ENCODE measurements around the gene KIAA1755. TPM values are rescaled to one million over a fixed set of nuclear protein-coding genes. Genes with fewer than 3 reads are reported as not detected.
"Not testable (repeated sequence)": the region's sequence is repeated elsewhere in the genome, so short reads cannot be mapped to it uniquely, and the experiment has no call there.

The KIAA1755 gene
- total RNA-seq, 1 donor from 2014 or later = 1.1 TPM

- peaks cover 40% of the 10 kb centered on the region for H3K4me1 ChIP-seq (ENCODE audit: insufficient read depth, low read length)
- H3K9ac ChIP-seq (ENCODE audit: low read length) = peak overlapping the region; percentile 38
- H3K9me3 ChIP-seq (ENCODE audit: insufficient read depth, low read depth, low read length) = no peaks in the 10 kb centered on the region
- H3K4me3 ChIP-seq (ENCODE audit: insufficient read depth, low read depth, low read length) = no peak overlapping the region
- peaks cover 59% of the 10 kb centered on the region for H3K79me2 ChIP-seq (ENCODE audit: insufficient read depth, low read length)
- H3K36me3 Mint-ChIP-seq (ENCODE audit: low read depth, unreplicated experiment) = no peaks in the 10 kb centered on the region
- H3K4me1 Mint-ChIP-seq (ENCODE audit: low read depth, unreplicated experiment) = peaks cover 13% of the 10 kb centered on the region
- peaks cover 6% of the 10 kb centered on the region for H3K9me3 Mint-ChIP-seq (ENCODE audit: unreplicated experiment)
- peaks cover 20% of the 10 kb centered on the region for H3K27me3 Mint-ChIP-seq (ENCODE audit: low read depth, unreplicated experiment)
- H3K4me3 Mint-ChIP-seq (ENCODE audit: unreplicated experiment) = no peak overlapping the region
- no peak overlapping the region for H2AFZ ChIP-seq (ENCODE audit: low read depth, low read length)
- H4K20me1 ChIP-seq (ENCODE audit: insufficient read depth, low read length) = peaks cover 1% of the 10 kb centered on the region
- peak overlapping the region; percentile 37 for H3K27ac ChIP-seq (ENCODE audit: low read depth, low read length)
- no peaks in the 10 kb centered on the region for H3K36me3 ChIP-seq (ENCODE audit: insufficient read depth, low read length)
- H3K27ac Mint-ChIP-seq (ENCODE audit: unreplicated experiment) = no peak overlapping the region
- DNase-seq (ENCODE audit: low read depth) = no peak
- no peaks in the 10 kb centered on the region for H3K27me3 ChIP-seq (ENCODE audit: insufficient read depth, low read length)
- TF ChIP-seq CTCF (IDR thresholded peaks at IDR 0.05; ENCODE audit: insufficient read depth, low read depth, low read length) (no peak), EZH2 (IDR thresholded peaks at IDR 0.05; ENCODE audit: insufficient read depth, low read length) (no peak)
- no peak for FAIRE-seq
- H3K4me2 ChIP-seq (ENCODE audit: low read length) = peak overlapping the region; percentile 59
These were observed 3.6 kb downstream of the KIAA1755 start for GRCh38 chr20:38256966-38257365.

GRCh38 chr20:38256021-38256420 lies 4.5 kb downstream of the KIAA1755 start:
- no peaks in the 10 kb centered on the region for H3K27me3 ChIP-seq (ENCODE audit: insufficient read depth, low read length)
- H3K4me3 Mint-ChIP-seq (ENCODE audit: unreplicated experiment) = no peak overlapping the region
- no peak overlapping the region for H3K27ac Mint-ChIP-seq (ENCODE audit: unreplicated experiment)
- no peaks in the 10 kb centered on the region for H3K9me3 ChIP-seq (ENCODE audit: insufficient read depth, low read depth, low read length)
- peaks cover 17% of the 10 kb centered on the region for H3K27me3 Mint-ChIP-seq (ENCODE audit: low read depth, unreplicated experiment)
- no peaks in the 10 kb centered on the region for H3K36me3 Mint-ChIP-seq (ENCODE audit: low read depth, unreplicated experiment)
- H3K79me2 ChIP-seq (ENCODE audit: insufficient read depth, low read length) = peaks cover 60% of the 10 kb centered on the region
- DNase-seq (ENCODE audit: low read depth) (no peak), FAIRE-seq (no peak)
- H3K4me3 ChIP-seq (ENCODE audit: insufficient read depth, low read depth, low read length) = peak overlapping the region; percentile 21
- H3K4me1 ChIP-seq (ENCODE audit: insufficient read depth, low read length) = peaks cover 40% of the 10 kb centered on the region
- H3K9me3 Mint-ChIP-seq (ENCODE audit: unreplicated experiment) = peaks cover 4% of the 10 kb centered on the region
- peak overlapping the region; percentile 41 for H3K27ac ChIP-seq (ENCODE audit: low read depth, low read length)
- H3K4me1 Mint-ChIP-seq (ENCODE audit: low read depth, unreplicated experiment) = peaks cover 12% of the 10 kb centered on the region
- peak overlapping the region; percentile 62 for H3K4me2 ChIP-seq (ENCODE audit: low read length)
- no peaks in the 10 kb centered on the region for H3K36me3 ChIP-seq (ENCODE audit: insufficient read depth, low read length)
- peaks cover 4% of the 10 kb centered on the region for H4K20me1 ChIP-seq (ENCODE audit: insufficient read depth, low read length)
- no peak overlapping the region for H2AFZ ChIP-seq (ENCODE audit: low read depth, low read length)
- peak overlapping the region; percentile 52 for H3K9ac ChIP-seq (ENCODE audit: low read length)
- TF ChIP-seq EZH2 (IDR thresholded peaks at IDR 0.05; ENCODE audit: insufficient read depth, low read length) (no peak), CTCF (IDR thresholded peaks at IDR 0.05; ENCODE audit: insufficient read depth, low read depth, low read length) (no peak)

DNA sequence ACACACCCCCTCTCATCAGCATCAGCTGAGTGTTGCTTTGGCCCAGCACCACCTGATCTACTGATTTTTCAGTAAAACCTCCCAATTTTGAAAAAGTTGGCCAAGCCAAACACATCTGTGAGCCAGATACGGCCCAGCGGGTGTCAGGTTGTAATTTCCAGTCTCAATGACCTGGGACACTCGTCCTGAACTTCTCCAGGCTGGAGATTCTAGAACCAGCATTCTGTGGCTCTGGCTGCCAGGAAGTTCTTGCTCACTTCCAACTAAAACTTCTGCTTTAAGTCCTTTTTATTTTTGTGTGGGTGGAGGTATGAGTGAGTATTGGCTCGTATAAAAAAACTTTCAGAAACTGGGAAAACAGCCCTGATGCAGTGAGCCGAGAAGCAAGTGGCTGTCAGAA lies 5.1 kb downstream of the KIAA1755 start:
- peaks cover 4% of the 10 kb centered on the region for H4K20me1 ChIP-seq (ENCODE audit: insufficient read depth, low read length)
- Mint-ChIP-seq H3K27me3 (ENCODE audit: low read depth, unreplicated experiment) (peaks cover 14% of the 10 kb centered on the region), H3K36me3 (ENCODE audit: low read depth, unreplicated experiment) (no peaks in the 10 kb centered on the region), H3K4me3 (ENCODE audit: unreplicated experiment) (no peak overlapping the region), H3K27ac (ENCODE audit: unreplicated experiment) (no peak overlapping the region), H3K4me1 (ENCODE audit: low read depth, unreplicated experiment) (peaks cover 11% of the 10 kb centered on the region), H3K9me3 (ENCODE audit: unreplicated experiment) (peaks cover 4% of the 10 kb centered on the region)
- H3K4me1 ChIP-seq (ENCODE audit: insufficient read depth, low read length) = peaks cover 40% of the 10 kb centered on the region
- peak overlapping the region; percentile 52 for H3K9ac ChIP-seq (ENCODE audit: low read length)
- no peaks in the 10 kb centered on the region for H3K36me3 ChIP-seq (ENCODE audit: insufficient read depth, low read length)
- no peaks in the 10 kb centered on the region for H3K9me3 ChIP-seq (ENCODE audit: insufficient read depth, low read depth, low read length)
- H3K27ac ChIP-seq (ENCODE audit: low read depth, low read length) = peak overlapping the region; percentile 41
- DNase-seq (ENCODE audit: low read depth) (peak; percentile 70), FAIRE-seq (no peak)
- no peak overlapping the region for H3K4me3 ChIP-seq (ENCODE audit: insufficient read depth, low read depth, low read length)
- TF ChIP-seq CTCF (IDR thresholded peaks at IDR 0.05; ENCODE audit: insufficient read depth, low read depth, low read length) = no peak
- no peak for TF ChIP-seq EZH2 (IDR thresholded peaks at IDR 0.05; ENCODE audit: insufficient read depth, low read length)
- H3K4me2 ChIP-seq (ENCODE audit: low read length) = peak overlapping the region; percentile 62
- H2AFZ ChIP-seq (ENCODE audit: low read depth, low read length) = no peak overlapping the region
- peaks cover 56% of the 10 kb centered on the region for H3K79me2 ChIP-seq (ENCODE audit: insufficient read depth, low read length)
- no peaks in the 10 kb centered on the region for H3K27me3 ChIP-seq (ENCODE audit: insufficient read depth, low read length)

GRCh38 chr20:38254621-38255020 lies 5.9 kb downstream of the KIAA1755 start:
- not testable (repeated sequence) for H2AFZ ChIP-seq (ENCODE audit: low read depth, low read length); H3K4me3 Mint-ChIP-seq (ENCODE audit: unreplicated experiment); H3K4me3 ChIP-seq (ENCODE audit: insufficient read depth, low read depth, low read length); FAIRE-seq; H3K9me3 ChIP-seq (ENCODE audit: insufficient read depth, low read depth, low read length); H3K9me3 Mint-ChIP-seq (ENCODE audit: unreplicated experiment); DNase-seq (ENCODE audit: low read depth); H3K27me3 ChIP-seq (ENCODE audit: insufficient read depth, low read length); H3K27me3 Mint-ChIP-seq (ENCODE audit: low read depth, unreplicated experiment); H3K4me2 ChIP-seq (ENCODE audit: low read length); H3K9ac ChIP-seq (ENCODE audit: low read length); H3K4me1 Mint-ChIP-seq (ENCODE audit: low read depth, unreplicated experiment); H3K27ac Mint-ChIP-seq (ENCODE audit: unreplicated experiment); H3K36me3 Mint-ChIP-seq (ENCODE audit: low read depth, unreplicated experiment); H3K36me3 ChIP-seq (ENCODE audit: insufficient read depth, low read length); H3K27ac ChIP-seq (ENCODE audit: low read depth, low read length)
- Histone ChIP-seq H3K4me1 (ENCODE audit: insufficient read depth, low read length) (peaks cover 35% of the 10 kb centered on the region), H3K79me2 (ENCODE audit: insufficient read depth, low read length) (peaks cover 53% of the 10 kb centered on the region), H4K20me1 (ENCODE audit: insufficient read depth, low read length) (peaks cover 10% of the 10 kb centered on the region)

All from astrocyte (in vitro differentiated cells and primary cell).